ENCODE results near the gene SESTD1. TPM values are rescaled to one million over a fixed set of nuclear protein-coding genes. Genes with fewer than 3 reads are reported as not detected.
A peak's percentile ranks its signal among the peaks of the same experiment; 100 is the strongest.

Gene SESTD1
- total and polyA plus RNA-seq, 2 of the 13 experiments (the other 11 are each of a cell fraction or from before 2014, with no cell fraction given): 74.4 to 101 TPM

- H3K27me3 ChIP-seq (ENCODE audit: control insufficient read depth in 1 of 2, insufficient read depth in 2 of 2, low read length in 2 of 2): peaks cover 0 to 15% of the 10 kb centered on the region in 2 experiments; a peak in 3 of 5 replicates
- H3K27ac ChIP-seq (ENCODE audit: extremely low read length, insufficient read depth, low read length): no peak overlapping the region
- no peaks in the 10 kb centered on the region for H3K79me2 ChIP-seq (ENCODE audit: insufficient read depth, low read length)
- no peak overlapping the region for H2AFZ ChIP-seq (ENCODE audit: low read length)
- in situ Hi-C loops (cut with HindIII; ENCODE audit: extremely low pct_ligation_motif_present, low pct_unique_long_range_greater_than_20kb) (no loop called here), intact Hi-C loops (cut with micrococcal nuclease; ENCODE audit: unreplicated experiment) (no loop called here)
- no peak overlapping the region for H3K9ac ChIP-seq (ENCODE audit: insufficient read depth, low read depth, low read length)
- H3K4me3 ChIP-seq (replicated peaks in 1 of 3; ENCODE audit: insufficient read depth in 1 of 3, low read depth in 2 of 3, low read length in 3 of 3): no peak overlapping the region
- H3K9me3 ChIP-seq (ENCODE audit: low read length): peaks cover 9% of the 10 kb centered on the region; the same call in 1 of the 2 replicates
- BruUV-seq (replicated peaks): no TSS peak
- no peak overlapping the region for H3K4me2 ChIP-seq (ENCODE audit: low read depth, low read length)
- no peaks in the 10 kb centered on the region for H3K4me1 ChIP-seq (ENCODE audit: insufficient read depth, low read length)
- ATAC-seq: no peak
- H4K20me1 ChIP-seq (ENCODE audit: insufficient read depth, low read length): no peaks in the 10 kb centered on the region
- no peak for TF ChIP-seq GPN1 (CRISPR knock-in tag; IDR thresholded peaks at IDR 0.05; ENCODE audit: borderline replicate concordance)
- TF ChIP-seq MAX (IDR thresholded peaks at IDR 0.05): no peak
- peak; percentile 87; the same call in 1 of the 2 replicates for TF ChIP-seq ZNF431 (CRISPR knock-in tag; IDR thresholded peaks at IDR 0.05; ENCODE audit: borderline replicate concordance, low read depth)
- H3K36me3 ChIP-seq (replicated peaks in 1 of 2; ENCODE audit: control insufficient read depth in 1 of 2, insufficient read depth in 2 of 2, low read length in 2 of 2): no peaks in the 10 kb centered on the region
- no peak for DNase-seq (ENCODE audit: low spot score)
- POLR2A ChIA-PET: no interaction called here
- CTCF ChIA-PET (ENCODE audit: low intra/inter-chr PET ratio, low total read pairs): no interaction called here
- WGBS (ENCODE audit: low lambda C conversion rate): 18% methylated on average over 4 of the region's 4 CpGs
- no peak for FAIRE-seq
Observed at GRCh38 chr2:179302149-179302548, 37.5 kb upstream of the SESTD1 start.

DNA sequence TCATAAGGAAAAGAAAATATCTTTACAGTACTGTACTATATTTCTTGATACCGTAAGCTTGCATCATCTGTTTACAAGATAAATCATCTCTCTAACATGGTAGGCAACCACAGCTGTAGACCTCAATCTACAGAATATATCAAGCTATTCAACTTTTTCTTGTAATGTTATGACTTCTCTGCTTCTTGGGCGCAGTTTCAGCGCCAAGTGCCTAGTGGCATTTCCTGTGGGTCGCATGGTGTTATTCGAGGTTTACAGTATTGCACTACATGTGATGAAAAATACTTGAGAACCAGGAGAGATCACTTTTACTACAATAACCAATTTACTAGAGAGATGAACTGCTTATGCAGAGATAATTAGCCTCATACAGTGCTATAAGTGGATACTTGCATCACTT, 34.0 kb upstream of the SESTD1 start:
- DNase-seq (ENCODE audit: low spot score): no peak
- Histone ChIP-seq H4K20me1 (ENCODE audit: insufficient read depth, low read length) (no peaks in the 10 kb centered on the region), H3K4me1 (ENCODE audit: insufficient read depth, low read length) (no peaks in the 10 kb centered on the region), H2AFZ (ENCODE audit: low read length) (no peak overlapping the region), H3K27me3 (ENCODE audit: control insufficient read depth in 1 of 2, insufficient read depth in 2 of 2, low read length in 2 of 2) (peaks cover 0 to 10% of the 10 kb centered on the region in 2 experiments; a peak in 2 of 5 replicates), H3K4me3 (replicated peaks in 1 of 3; ENCODE audit: insufficient read depth in 1 of 3, low read depth in 2 of 3, low read length in 3 of 3) (no peak overlapping the region), H3K79me2 (ENCODE audit: insufficient read depth, low read length) (no peaks in the 10 kb centered on the region), H3K36me3 (replicated peaks in 1 of 2; ENCODE audit: control insufficient read depth in 1 of 2, insufficient read depth in 2 of 2, low read length in 2 of 2) (no peaks in the 10 kb centered on the region), H3K4me2 (ENCODE audit: low read depth, low read length) (no peak overlapping the region), H3K27ac (ENCODE audit: extremely low read length, insufficient read depth, low read length) (no peak overlapping the region), H3K9me3 (ENCODE audit: low read length) (peaks cover 9% of the 10 kb centered on the region; the same call in 1 of the 2 replicates), H3K9ac (ENCODE audit: insufficient read depth, low read depth, low read length) (no peak overlapping the region)
- in situ Hi-C loops (cut with HindIII; ENCODE audit: extremely low pct_ligation_motif_present, low pct_unique_long_range_greater_than_20kb): no loop called here
- intact Hi-C loops (cut with micrococcal nuclease; ENCODE audit: unreplicated experiment): no loop called here
- no TSS peak for BruUV-seq (replicated peaks)
- POLR2A ChIA-PET: interaction anchor here (1.0 kb wide), 1 partner anchor 16 kb away, joined by 3 read pairs; no protein-coding TSS in a partner anchor
- WGBS (ENCODE audit: low lambda C conversion rate): 34% methylated on average over 5 of the region's 5 CpGs
- no peak for FAIRE-seq
- no peak for ATAC-seq
- CTCF ChIA-PET (ENCODE audit: low intra/inter-chr PET ratio, low total read pairs): no interaction called here
- TF ChIP-seq HNRNPL (IDR thresholded peaks at IDR 0.05; ENCODE audit: low read depth, low read length): no peak
- TF ChIP-seq TRIM24 (CRISPR knock-in tag; IDR thresholded peaks at IDR 0.05): no peak
- TF ChIP-seq, protein P1, sequence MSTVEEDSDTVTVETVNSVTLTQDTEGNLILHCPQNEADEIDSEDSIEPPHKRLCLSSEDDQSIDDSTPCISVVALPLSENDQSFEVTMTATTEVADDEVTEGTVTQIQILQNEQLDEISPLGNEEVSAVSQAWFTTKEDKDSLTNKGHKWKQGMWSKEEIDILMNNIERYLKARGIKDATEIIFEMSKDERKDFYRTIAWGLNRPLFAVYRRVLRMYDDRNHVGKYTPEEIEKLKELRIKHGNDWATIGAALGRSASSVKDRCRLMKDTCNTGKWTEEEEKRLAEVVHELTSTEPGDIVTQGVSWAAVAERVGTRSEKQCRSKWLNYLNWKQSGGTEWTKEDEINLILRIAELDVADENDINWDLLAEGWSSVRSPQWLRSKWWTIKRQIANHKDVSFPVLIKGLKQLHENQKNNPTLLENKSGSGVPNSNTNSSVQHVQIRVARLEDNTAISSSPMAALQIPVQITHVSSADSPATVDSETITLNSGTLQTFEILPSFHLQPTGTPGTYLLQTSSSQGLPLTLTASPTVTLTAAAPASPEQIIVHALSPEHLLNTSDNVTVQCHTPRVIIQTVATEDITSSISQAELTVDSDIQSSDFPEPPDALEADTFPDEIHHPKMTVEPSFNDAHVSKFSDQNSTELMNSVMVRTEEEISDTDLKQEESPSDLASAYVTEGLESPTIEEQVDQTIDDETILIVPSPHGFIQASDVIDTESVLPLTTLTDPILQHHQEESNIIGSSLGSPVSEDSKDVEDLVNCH (CRISPR knock-in tag; IDR thresholded peaks at IDR 0.05): no peak
- TF ChIP-seq, protein P2, sequence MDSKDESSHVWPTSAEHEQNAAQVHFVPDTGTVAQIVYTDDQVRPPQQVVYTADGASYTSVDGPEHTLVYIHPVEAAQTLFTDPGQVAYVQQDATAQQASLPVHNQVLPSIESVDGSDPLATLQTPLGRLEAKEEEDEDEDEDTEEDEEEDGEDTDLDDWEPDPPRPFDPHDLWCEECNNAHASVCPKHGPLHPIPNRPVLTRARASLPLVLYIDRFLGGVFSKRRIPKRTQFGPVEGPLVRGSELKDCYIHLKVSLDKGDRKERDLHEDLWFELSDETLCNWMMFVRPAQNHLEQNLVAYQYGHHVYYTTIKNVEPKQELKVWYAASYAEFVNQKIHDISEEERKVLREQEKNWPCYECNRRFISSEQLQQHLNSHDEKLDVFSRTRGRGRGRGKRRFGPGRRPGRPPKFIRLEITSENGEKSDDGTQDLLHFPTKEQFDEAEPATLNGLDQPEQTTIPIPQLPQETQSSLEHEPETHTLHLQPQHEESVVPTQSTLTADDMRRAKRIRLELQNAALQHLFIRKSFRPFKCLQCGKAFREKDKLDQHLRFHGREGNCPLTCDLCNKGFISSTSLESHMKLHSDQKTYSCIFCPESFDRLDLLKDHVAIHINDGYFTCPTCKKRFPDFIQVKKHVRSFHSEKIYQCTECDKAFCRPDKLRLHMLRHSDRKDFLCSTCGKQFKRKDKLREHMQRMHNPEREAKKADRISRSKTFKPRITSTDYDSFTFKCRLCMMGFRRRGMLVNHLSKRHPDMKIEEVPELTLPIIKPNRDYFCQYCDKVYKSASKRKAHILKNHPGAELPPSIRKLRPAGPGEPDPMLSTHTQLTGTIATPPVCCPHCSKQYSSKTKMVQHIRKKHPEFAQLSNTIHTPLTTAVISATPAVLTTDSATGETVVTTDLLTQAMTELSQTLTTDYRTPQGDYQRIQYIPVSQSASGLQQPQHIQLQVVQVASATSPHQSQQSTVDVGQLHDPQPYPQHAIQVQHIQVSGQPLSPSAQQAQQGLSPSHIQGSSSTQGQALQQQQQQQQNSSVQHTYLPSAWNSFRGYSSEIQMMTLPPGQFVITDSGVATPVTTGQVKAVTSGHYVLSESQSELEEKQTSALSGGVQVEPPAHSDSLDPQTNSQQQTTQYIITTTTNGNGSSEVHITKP (CRISPR knock-in tag; IDR thresholded peaks at IDR 0.05; ENCODE audit: low read depth): no peak

Measured in HepG2 (cell line).